IPS DF 6.9 (cell line): ENCODE measurements around the gene COMMD7.

ENCODE experiments used
- DNase-seq: peaks from one replicate; pipeline ENCODE4 v3.0.0-alpha.2; 2013; ENCODE audit warnings: low read depth, low spot score
- H3K27ac ChIP-seq: one replicate; pipeline ENCODE4 v1.5.1; 2013; ENCODE audit warnings: low read length, control low read depth
- H3K27me3 ChIP-seq: 2 replicates; pipeline ENCODE4 v1.6.1; 2013; ENCODE audit warnings: mild to moderate bottlenecking, low read length; ENCODE audit not compliant: control insufficient read depth, insufficient read depth
- H3K36me3 ChIP-seq: 2 replicates; pipeline ENCODE4 v1.6.1; 2013; ENCODE audit warnings: low read length; ENCODE audit not compliant: control insufficient read depth, insufficient read depth
- H3K4me1 ChIP-seq: 2 replicates; pipeline ENCODE4 v1.6.1; 2013; ENCODE audit warnings: low read length; ENCODE audit not compliant: control insufficient read depth, insufficient read depth
- H3K4me3 ChIP-seq: 2 replicates; pipeline ENCODE4 v1.5.1; 2013; ENCODE audit warnings: mild to moderate bottlenecking, low read length
- H3K9me3 ChIP-seq: 2 replicates; pipeline ENCODE4 v1.6.1; 2013; ENCODE audit warnings: low read length, inconsistent platforms; ENCODE audit not compliant: control insufficient read depth, insufficient read depth
- WGBS: extraction: QIAGEN DNeasy Blood & Tissue Kit; methylation state at CpG from one replicate; pipeline ENCODE4 v1.1.7; 2013; ENCODE audit warnings: mixed read lengths, missing lambda C conversion rate; ENCODE audit not compliant: insufficient read length, insufficient coverage; 5-methylcytosine and 5-hydroxymethylcytosine counted together

COMMD7 gene

DNA sequence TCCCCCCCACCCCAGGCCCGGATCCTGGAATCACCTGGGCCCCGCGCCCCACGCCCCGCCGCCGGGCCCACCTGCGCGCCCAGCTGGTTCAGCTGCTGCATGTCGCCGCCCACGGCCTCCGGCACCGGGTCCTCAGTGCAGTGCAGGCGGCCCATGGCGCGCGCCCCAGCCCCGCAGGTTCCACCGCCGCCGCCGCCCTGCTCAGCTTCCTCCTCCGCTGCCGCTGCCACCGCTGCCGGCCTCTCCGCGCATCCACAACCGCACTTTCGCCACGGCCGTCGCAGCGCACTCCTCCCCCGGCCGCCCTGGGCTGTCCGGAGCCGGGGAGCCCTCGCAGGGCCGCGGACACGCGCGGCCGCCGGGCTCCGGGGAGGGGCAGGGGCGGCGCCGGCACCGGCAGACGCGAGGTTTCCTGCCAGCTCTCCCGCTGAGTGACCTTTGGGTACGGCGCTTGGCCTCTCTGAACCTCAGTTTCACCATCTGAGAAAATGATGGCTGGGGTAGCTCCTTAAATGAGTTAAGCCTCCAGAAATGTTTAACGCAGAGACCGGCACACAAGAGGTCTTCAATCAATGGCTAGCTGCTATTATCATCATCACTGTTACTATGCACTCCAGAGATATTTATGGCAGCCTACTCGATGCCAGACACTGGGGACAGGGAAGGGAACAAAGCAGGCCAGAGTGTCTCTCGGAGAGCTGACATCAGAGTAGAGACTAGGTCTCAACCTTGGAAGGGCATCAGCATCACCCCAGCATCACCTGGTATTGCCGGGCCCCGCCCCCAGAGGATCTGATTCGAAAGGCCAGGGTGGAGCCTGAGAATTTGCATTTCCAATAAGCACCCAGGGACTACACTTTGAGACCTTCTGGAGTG is at the start of gene COMMD7:
COMMD7 (minus strand) TSS at position 231 of the 876 bp plus-strand sequence; CDS start at position 155, 76 bp downstream.
- no peak for DNase-seq
- H3K27me3 ChIP-seq: no peaks in the 10 kb centered on the region
- H3K27ac ChIP-seq: no peak within 1 kb of the TSS

DNA sequence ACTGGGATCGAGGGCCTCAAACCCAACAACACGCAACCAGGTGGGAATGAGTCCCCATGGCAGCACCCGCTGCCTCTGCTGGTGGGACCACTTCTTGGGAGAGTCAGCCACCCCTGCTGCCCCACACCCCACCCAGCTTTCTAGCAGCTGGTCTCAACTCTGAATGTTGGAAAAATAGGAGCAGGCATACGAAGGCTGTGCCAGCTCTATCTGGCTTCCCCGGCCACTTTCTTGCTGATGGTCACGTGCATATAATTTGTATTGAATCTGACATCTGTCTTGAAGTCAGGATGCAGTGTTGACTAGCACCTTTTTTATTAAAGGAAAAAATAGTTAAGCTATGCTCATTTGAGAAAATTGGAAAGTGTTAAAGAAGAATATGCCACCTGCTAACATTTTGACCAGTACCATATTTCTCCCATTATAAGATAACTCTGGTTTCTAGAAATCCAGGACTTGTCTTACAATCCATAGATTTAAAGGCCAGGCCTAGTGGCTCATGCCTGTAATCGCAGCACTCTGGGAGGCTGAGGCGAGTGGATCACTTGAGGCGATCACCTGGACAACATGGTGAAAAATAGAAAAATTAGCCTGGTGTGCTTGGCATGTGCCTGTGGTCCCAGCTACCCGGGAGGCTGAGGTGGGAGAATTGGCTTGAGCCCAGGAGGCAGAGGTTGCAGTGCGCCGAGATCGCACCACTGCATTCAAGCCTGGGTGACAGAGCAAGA is 49.6 kb upstream of the COMMD7 start:
- WGBS: no CpG with 5 or more reads among the region's 13 CpGs
- Histone ChIP-seq H3K36me3 (peaks cover 83% of the 10 kb centered on the region), H3K27me3 (no peaks in the 10 kb centered on the region), H3K4me3 (no peak overlapping the region), H3K9me3 (no peaks in the 10 kb centered on the region), H3K27ac (no peak overlapping the region), H3K4me1 (no peaks in the 10 kb centered on the region; the same call in 1 of the 2 replicates)
- DNase-seq: no peak

More for the DNA sequence above, at the start of gene COMMD7:
- Histone ChIP-seq H3K9me3 (no peaks in the 10 kb centered on the region), H3K36me3 (no peaks in the 10 kb centered on the region), H3K4me1 (peaks cover 6% of the 10 kb centered on the region; the same call in 1 of the 2 replicates), H3K4me3 (peak within 1 kb of the TSS; percentile 82)
- no CpG with 5 or more reads among the region's 64 CpGs for WGBS

DNA sequence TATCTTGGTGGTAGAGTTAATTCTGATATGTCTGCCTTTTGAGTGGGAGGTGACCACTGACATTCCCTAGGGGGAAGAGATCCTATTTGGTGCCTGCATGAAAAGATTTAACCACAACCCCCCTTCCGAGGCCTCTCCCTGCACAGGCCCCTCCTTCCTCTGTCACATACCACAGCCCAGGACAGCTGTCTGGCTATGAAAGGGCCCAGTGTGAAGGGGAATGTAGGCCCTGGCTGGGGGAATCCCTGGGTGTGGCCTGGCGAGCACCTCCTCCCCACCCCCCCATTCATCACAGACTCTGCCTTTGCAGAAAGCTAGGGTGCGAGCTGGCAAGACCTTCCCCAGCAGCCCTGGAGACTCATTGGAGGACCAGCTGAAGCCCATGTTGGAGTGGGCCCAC is 49.0 kb upstream of the COMMD7 start:
- no peak overlapping the region for H3K4me3 ChIP-seq
- no peaks in the 10 kb centered on the region; the same call in 1 of the 2 replicates for H3K4me1 ChIP-seq
- H3K27me3 ChIP-seq: no peaks in the 10 kb centered on the region
- DNase-seq: no peak
- H3K27ac ChIP-seq: no peak overlapping the region
- peaks cover 84% of the 10 kb centered on the region for H3K36me3 ChIP-seq
- no CpG with 5 or more reads among the region's 3 CpGs for WGBS
- H3K9me3 ChIP-seq: no peaks in the 10 kb centered on the region

DNA sequence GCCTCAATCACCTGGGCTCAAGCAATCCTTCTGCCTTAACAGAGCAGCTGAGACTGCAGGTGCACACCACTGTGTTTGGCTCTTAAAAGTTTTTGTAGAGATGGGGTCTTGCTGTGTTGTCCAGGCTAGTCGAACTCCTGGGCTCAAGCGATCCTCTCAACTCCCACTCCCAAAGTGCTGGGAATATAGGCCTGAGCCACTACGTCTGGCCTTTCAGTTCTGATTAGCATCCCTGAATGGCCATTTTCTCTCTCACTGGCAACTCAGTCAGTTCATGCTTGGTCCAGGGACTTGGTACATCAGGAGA is 47.4 kb upstream of the COMMD7 start:
- peaks cover 82% of the 10 kb centered on the region for H3K36me3 ChIP-seq

DNA sequence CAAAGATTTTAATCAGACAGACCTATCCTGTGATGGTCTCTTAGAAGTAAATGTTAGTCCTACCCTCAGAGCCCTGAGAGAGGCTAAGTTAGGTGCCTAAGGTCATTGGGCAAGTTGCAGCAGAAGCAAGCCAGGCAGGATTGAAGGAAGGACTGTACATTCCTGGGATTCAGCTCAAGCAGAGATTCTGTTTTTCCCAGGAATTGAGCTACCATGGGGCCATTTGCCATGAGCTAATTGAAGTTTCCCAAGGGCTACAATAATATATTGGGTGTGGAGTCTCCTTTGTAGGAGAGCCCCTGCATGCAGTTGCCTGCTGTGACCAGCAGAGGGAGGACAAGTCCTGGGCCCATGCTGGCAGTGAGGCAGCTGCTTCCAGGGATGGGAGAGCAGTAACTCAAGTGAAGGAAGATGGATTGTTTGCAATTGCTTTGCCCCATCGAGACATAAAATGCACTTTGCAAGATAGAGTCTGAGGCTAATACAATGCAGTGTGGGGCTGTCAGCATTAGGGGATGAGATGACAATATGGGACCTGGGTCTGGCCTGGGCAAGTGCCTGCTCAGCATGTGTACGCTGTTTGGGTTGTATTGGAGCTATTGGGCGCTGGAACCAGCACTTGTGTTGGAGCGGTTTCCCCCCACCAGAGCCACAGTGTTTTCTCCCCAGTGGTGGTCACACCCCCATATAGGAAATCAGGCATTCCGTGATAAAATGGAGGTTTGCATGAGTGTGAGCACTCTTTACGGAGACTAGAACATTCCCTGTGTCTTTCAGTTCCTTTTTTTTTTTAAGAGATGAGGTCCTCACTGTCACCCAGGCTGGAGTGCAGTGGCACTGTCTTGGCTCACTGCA is 46.9 kb upstream of the COMMD7 start:
- Histone ChIP-seq H3K27ac (no peak overlapping the region), H3K27me3 (no peaks in the 10 kb centered on the region), H3K36me3 (peaks cover 80% of the 10 kb centered on the region), H3K4me1 (no peaks in the 10 kb centered on the region), H3K9me3 (no peaks in the 10 kb centered on the region), H3K4me3 (no peak overlapping the region)
- DNase-seq: no peak
- no CpG with 5 or more reads among the region's 6 CpGs for WGBS

More for the DNA sequence above, 47.4 kb upstream of the COMMD7 start:
- Histone ChIP-seq H3K27ac (no peak overlapping the region), H3K9me3 (no peaks in the 10 kb centered on the region), H3K27me3 (no peaks in the 10 kb centered on the region), H3K4me3 (no peak overlapping the region), H3K4me1 (no peaks in the 10 kb centered on the region)
- DNase-seq: no peak
- no CpG with 5 or more reads among the region's 3 CpGs for WGBS

DNA sequence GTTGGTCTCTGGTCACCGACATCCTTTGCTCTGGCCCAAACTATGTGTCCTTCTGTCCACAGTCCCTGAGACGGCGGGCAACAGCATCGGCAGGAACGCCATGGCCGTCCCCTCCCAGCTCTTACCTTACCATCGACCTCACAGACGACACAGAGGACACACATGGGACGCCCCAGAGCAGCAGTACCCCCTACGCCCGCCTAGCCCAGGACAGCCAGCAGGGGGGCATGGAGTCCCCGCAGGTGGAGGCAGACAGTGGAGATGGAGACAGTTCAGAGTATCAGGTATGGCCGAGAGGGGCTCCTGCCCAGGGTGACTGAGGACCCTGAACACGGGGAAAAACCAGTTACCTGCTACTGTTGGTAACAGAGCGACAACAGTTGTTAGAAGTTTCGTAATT is 43.9 kb upstream of the COMMD7 start:
- H3K27me3 ChIP-seq: no peaks in the 10 kb centered on the region
- WGBS: no CpG with 5 or more reads among the region's 16 CpGs
- H3K27ac ChIP-seq: no peak overlapping the region
- no peaks in the 10 kb centered on the region for H3K4me1 ChIP-seq
- H3K4me3 ChIP-seq: no peak overlapping the region
- H3K9me3 ChIP-seq: no peaks in the 10 kb centered on the region
- no peak for DNase-seq
- peaks cover 71% of the 10 kb centered on the region for H3K36me3 ChIP-seq

DNA sequence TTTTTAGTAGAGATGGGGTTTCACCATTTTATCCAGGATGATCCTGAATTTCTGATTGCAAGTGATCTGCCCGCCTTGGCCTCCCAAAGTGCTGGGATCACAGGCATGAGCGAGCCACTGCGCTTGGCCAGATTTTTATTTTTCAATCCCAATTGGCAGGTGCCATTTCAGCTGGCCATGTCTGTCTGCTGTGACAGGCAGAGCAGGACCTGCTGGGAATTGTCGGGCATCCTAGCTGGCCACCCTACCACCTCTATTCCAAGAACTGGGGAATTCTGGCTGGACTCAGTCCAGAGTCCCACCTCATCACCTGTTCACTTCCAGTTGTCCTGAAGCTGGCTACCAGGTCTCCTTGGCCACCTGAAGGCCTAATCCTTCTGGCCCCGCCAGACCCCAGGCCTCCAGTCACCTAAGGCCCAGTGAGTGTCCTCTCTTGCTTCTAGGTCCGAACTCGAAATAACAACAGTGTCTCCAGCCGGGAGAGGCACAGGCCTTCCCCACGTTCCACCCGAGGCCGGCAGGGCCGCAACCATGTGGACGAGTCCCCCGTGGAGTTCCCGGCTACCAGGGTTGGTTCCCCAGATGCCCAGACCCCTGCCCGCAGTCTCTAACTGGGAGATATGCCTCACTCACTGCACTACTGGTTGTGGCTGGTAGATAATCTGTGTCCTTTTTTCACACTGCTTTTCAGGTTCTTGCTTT is 42.9 kb upstream of the COMMD7 start:
- Histone ChIP-seq H3K9me3 (no peaks in the 10 kb centered on the region), H3K36me3 (peaks cover 71% of the 10 kb centered on the region), H3K27ac (no peak overlapping the region), H3K4me1 (no peaks in the 10 kb centered on the region), H3K27me3 (no peaks in the 10 kb centered on the region), H3K4me3 (no peak overlapping the region)
- no peak for DNase-seq
- WGBS: no CpG with 5 or more reads among the region's 16 CpGs

DNA sequence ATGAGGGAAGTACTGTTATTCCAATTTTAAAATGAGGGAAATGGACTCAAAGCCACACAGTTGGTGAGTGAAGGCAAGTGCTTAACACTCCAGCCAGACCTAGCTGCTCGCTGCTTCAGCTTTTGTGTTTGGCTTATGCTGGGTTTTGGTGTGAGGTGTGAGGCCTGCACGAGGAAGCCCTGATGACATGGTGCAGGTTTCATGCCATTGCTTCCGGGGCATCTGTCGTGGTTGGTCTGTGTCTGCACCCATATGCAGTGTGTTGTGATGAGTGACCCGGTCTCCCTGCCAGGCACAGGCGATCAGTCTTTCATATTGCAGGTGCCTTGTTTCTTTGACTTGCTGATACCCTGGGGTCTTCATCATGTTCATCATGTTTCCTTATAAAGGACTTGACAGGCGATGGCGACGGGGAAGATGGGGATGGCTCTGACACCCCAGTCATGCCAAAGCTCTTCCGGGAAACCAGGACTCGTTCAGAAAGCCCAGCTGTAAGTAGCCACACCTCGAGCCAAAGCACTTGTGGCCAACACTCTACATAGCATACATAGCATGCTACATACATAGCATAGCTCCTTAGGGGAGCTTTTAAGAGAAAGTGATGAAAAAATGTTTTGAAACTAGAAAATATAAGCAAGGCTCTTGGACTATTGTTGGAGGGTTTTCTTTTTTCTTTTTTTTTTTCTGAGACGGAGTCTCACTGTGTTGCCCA is 41.3 kb upstream of the COMMD7 start:
- Histone ChIP-seq H3K4me1 (peaks cover 5% of the 10 kb centered on the region; the same call in 1 of the 2 replicates), H3K9me3 (no peaks in the 10 kb centered on the region), H3K27me3 (no peaks in the 10 kb centered on the region), H3K36me3 (peaks cover 71% of the 10 kb centered on the region), H3K4me3 (no peak overlapping the region), H3K27ac (no peak overlapping the region)
- WGBS: no CpG with 5 or more reads among the region's 13 CpGs
- no peak for DNase-seq

DNA sequence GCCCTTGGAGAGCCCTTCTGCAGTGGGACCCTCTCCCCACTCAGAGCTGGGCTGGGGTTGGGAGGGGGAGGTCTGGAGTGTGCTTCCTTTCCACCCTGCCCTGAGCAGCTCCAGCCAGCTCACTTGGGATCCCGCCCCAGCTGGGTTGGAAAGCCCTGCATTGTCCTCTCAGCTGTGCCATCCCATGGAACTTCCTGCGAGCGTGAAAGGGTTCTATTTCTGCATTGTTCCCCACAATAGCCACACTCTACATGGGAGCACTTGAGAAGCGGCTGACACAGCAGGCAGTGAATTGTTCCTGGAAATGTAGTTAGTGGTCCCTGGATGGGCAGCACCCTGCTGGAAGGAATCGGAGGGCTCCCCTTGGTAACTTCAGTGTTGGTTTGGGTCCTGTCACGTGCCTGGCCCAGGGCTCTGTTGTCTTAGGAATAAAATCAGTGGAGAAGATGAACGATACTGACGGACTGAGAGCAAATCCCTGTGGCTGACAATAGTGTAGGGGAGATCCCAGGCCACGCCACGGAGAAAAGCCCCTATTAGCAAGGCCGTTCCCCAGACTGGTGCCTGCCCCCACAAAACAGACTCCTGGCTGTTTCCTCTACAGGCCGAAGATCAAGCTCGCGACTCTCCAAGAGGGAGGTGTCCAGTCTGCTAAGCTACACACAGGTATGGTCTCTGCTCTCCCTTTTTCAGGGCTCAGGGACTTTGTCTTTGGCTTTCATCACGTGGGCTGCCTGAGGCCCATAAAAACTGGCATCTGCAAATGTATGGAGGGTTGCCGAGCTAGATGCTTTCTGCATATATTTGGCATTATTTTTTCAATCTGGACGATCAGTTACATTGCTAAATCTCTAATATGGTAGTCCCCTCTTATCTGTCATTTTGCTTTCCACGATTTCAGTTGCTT is 37.7 kb upstream of the COMMD7 start:
- WGBS: no CpG with 5 or more reads among the region's 18 CpGs
- no peak overlapping the region for H3K4me3 ChIP-seq
- H3K36me3 ChIP-seq: peaks cover 59% of the 10 kb centered on the region
- DNase-seq: no peak
- H3K9me3 ChIP-seq: no peaks in the 10 kb centered on the region
- H3K27ac ChIP-seq: no peak overlapping the region
- H3K4me1 ChIP-seq: peaks cover 10% of the 10 kb centered on the region
- no peaks in the 10 kb centered on the region for H3K27me3 ChIP-seq
